Trophoblast cell (in vitro differentiated cells and primary cell): ENCODE results near the gene GAB4.

Experiments
- DNase-seq, 2 donors: peaks; one replicate each; pipeline ENCODE4 v3.0.0-alpha.2; 2016
- H2AFZ ChIP-seq: 2 replicates; pipeline ENCODE4 v1.6.1; 2013; ENCODE audit warnings: low read length, moderate library complexity, mild to moderate bottlenecking; ENCODE audit not compliant: insufficient read depth, poor library complexity
- H2AK5ac ChIP-seq: 2 replicates; pipeline ENCODE4 v1.6.1; 2013; ENCODE audit warnings: mild to moderate bottlenecking, low read length
- H2BK120ac ChIP-seq: 2 replicates; pipeline ENCODE4 v1.6.1; 2013; ENCODE audit warnings: low read length, mild to moderate bottlenecking, moderate library complexity; ENCODE audit not compliant: insufficient read depth, poor library complexity
- H2BK12ac ChIP-seq: 2 replicates; pipeline ENCODE4 v1.6.1; 2013; ENCODE audit warnings: mild to moderate bottlenecking, low read length, moderate library complexity
- H2BK5ac ChIP-seq: 2 replicates; pipeline ENCODE4 v1.6.1; 2013; ENCODE audit warnings: low read length, low read depth, moderate library complexity, mild to moderate bottlenecking; ENCODE audit not compliant: poor library complexity
- H3K14ac ChIP-seq: 2 replicates; pipeline ENCODE4 v1.6.1; 2013; ENCODE audit warnings: mild to moderate bottlenecking, low read length
- H3K18ac ChIP-seq: 2 replicates; pipeline ENCODE4 v1.6.1; 2013; ENCODE audit warnings: mild to moderate bottlenecking, low read length
- H3K23ac ChIP-seq: 2 replicates; pipeline ENCODE4 v1.6.1; 2013; ENCODE audit warnings: low read length
- H3K27ac ChIP-seq: 2 replicates; pipeline ENCODE4 v1.5.1; 2013; ENCODE audit warnings: low read depth, mild to moderate bottlenecking, inconsistent platforms, low read length, moderate library complexity
- H3K27me3 ChIP-seq: 2 replicates; pipeline ENCODE4 v1.6.1; 2013; ENCODE audit warnings: inconsistent platforms, mild to moderate bottlenecking, low read length, moderate library complexity; ENCODE audit not compliant: insufficient read depth
- H3K36me3 ChIP-seq, 2 experiments: 1 replicate in 1 of 2; 2 replicates in 1 of 2; pipeline ENCODE4 v1.6.1; 2013; ENCODE audit warnings: low read length in 2 of 2, mild to moderate bottlenecking in 2 of 2, moderate library complexity in 1 of 2; ENCODE audit not compliant: insufficient read depth in 2 of 2, control insufficient read depth in 1 of 2
- H3K4ac ChIP-seq: 2 replicates; pipeline ENCODE4 v1.6.1; 2013; ENCODE audit warnings: low read depth, mild to moderate bottlenecking, low read length, moderate library complexity
- H3K4me1 ChIP-seq, 2 experiments: 1 replicate in 1 of 2; 2 replicates in 1 of 2; pipeline ENCODE4 v1.6.1; 2013; ENCODE audit warnings: low read length in 2 of 2, mild to moderate bottlenecking in 2 of 2, moderate library complexity in 1 of 2; ENCODE audit not compliant: insufficient read depth in 2 of 2, control insufficient read depth in 1 of 2
- H3K4me2 ChIP-seq: 2 replicates; pipeline ENCODE4 v1.6.1; 2013; ENCODE audit warnings: inconsistent platforms, mild to moderate bottlenecking, low read length, moderate library complexity
- H3K4me3 ChIP-seq: 2 replicates; pipeline ENCODE4 v1.5.1; 2013; ENCODE audit warnings: mild to moderate bottlenecking, low read depth, low read length, inconsistent platforms
- H3K79me1 ChIP-seq: one replicate; pipeline ENCODE4 v1.6.1; 2013; ENCODE audit warnings: low read length
- H3K79me2 ChIP-seq: 2 replicates; pipeline ENCODE4 v1.6.1; 2013; ENCODE audit warnings: low read length, mild to moderate bottlenecking; ENCODE audit not compliant: control insufficient read depth, insufficient read depth, poor library complexity
- H3K9ac ChIP-seq: 2 replicates; pipeline ENCODE4 v1.6.1; 2013; ENCODE audit warnings: mild to moderate bottlenecking, low read length
- H3K9me3 ChIP-seq: 2 replicates; pipeline ENCODE4 v1.6.1; 2013; ENCODE audit warnings: low read depth, mild to moderate bottlenecking, control low read depth, inconsistent platforms, low read length; ENCODE audit not compliant: insufficient read depth
- H4K12ac ChIP-seq: 2 replicates; pipeline ENCODE4 v1.6.1; 2013; ENCODE audit warnings: low read depth, mild to moderate bottlenecking, low read length, moderate library complexity
- H4K8ac ChIP-seq: 2 replicates; pipeline ENCODE4 v1.6.1; 2013; ENCODE audit warnings: low read depth, mild to moderate bottlenecking, low read length, moderate library complexity
- H4K91ac ChIP-seq: one replicate; pipeline ENCODE4 v1.6.1; 2013; ENCODE audit warnings: low read depth, mild to moderate bottlenecking, low read length, moderate library complexity
- WGBS: extraction: QIAGEN DNeasy Blood & Tissue Kit; methylation state at CpG from one replicate; pipeline ENCODE4 v1.1.7; 2013; ENCODE audit warnings: missing lambda C conversion rate; ENCODE audit not compliant: insufficient read length, insufficient coverage; ENCODE audit errors: extremely low coverage; 5-methylcytosine and 5-hydroxymethylcytosine counted together

GAB4 gene

GRCh38 chr22:17009640-17010291, 1.7 kb upstream of the GAB4 start:
- H4K8ac ChIP-seq = no peak overlapping the region
- no peak for DNase-seq
- no peak overlapping the region for H3K23ac ChIP-seq
- H2AFZ ChIP-seq = no peak overlapping the region
- no peak overlapping the region for H3K4ac ChIP-seq
- H3K27me3 ChIP-seq = peaks cover 6% of the 10 kb centered on the region
- no peak overlapping the region for H3K14ac ChIP-seq
- H3K9ac ChIP-seq = no peak overlapping the region
- H3K4me1 ChIP-seq = no peaks in the 10 kb centered on the region
- H2AK5ac ChIP-seq = no peak overlapping the region
- H4K12ac ChIP-seq = no peak overlapping the region
- no peaks in the 10 kb centered on the region for H3K79me1 ChIP-seq
- no peaks in the 10 kb centered on the region for H3K36me3 ChIP-seq
- H4K91ac ChIP-seq = no peak overlapping the region
- no peak overlapping the region for H2BK12ac ChIP-seq
- no peak overlapping the region for H3K27ac ChIP-seq
- H2BK5ac ChIP-seq = no peak overlapping the region
- no CpG with 5 or more reads among the region's 9 CpGs for WGBS
- peak overlapping the region; percentile 50 for H3K4me3 ChIP-seq
- H2BK120ac ChIP-seq = no peak overlapping the region
- H3K4me2 ChIP-seq = no peak overlapping the region
- peaks cover 42% of the 10 kb centered on the region for H3K9me3 ChIP-seq
- H3K18ac ChIP-seq = no peak overlapping the region
- H3K79me2 ChIP-seq = no peaks in the 10 kb centered on the region

- Histone ChIP-seq H3K9me3 (peaks cover 32% of the 10 kb centered on the region), H2AFZ (no peak overlapping the region), H4K8ac (no peak overlapping the region), H3K79me2 (no peaks in the 10 kb centered on the region), H4K91ac (no peak overlapping the region), H2AK5ac (no peak overlapping the region), H3K4me1 (no peaks in the 10 kb centered on the region), H3K14ac (no peak overlapping the region), H2BK120ac (no peak overlapping the region), H3K79me1 (no peaks in the 10 kb centered on the region), H2BK5ac (no peak overlapping the region), H3K4me2 (no peak overlapping the region), H3K9ac (no peak overlapping the region), H3K23ac (no peak overlapping the region), H3K4ac (no peak overlapping the region), H3K18ac (no peak overlapping the region), H3K36me3 (no peaks in the 10 kb centered on the region), H3K27ac (no peak overlapping the region), H2BK12ac (no peak overlapping the region), H3K27me3 (peaks cover 6% of the 10 kb centered on the region), H4K12ac (no peak overlapping the region), H3K4me3 (no peak overlapping the region)
- no CpG with 5 or more reads among the region's 22 CpGs for WGBS
- DNase-seq = no peak
Measured at GRCh38 chr22:17007257-17007656, 765 bp downstream of the GAB4 start.

- Histone ChIP-seq H3K9ac (no peak overlapping the region), H3K4me3 (no peak overlapping the region), H3K4ac (no peak overlapping the region), H2AK5ac (no peak overlapping the region), H3K79me1 (no peaks in the 10 kb centered on the region), H2AFZ (no peak overlapping the region), H4K12ac (no peak overlapping the region), H3K4me1 (no peaks in the 10 kb centered on the region), H3K18ac (no peak overlapping the region), H3K79me2 (no peaks in the 10 kb centered on the region), H4K8ac (no peak overlapping the region), H3K27me3 (no peaks in the 10 kb centered on the region), H3K14ac (no peak overlapping the region), H3K36me3 (no peaks in the 10 kb centered on the region), H4K91ac (no peak overlapping the region), H3K9me3 (peaks cover 40% of the 10 kb centered on the region), H2BK120ac (no peak overlapping the region), H3K27ac (no peak overlapping the region), H3K4me2 (no peak overlapping the region), H3K23ac (no peak overlapping the region), H2BK5ac (no peak overlapping the region), H2BK12ac (no peak overlapping the region)
- DNase-seq = no peak
- WGBS = no CpG with 5 or more reads among the region's 6 CpGs
Measured at GRCh38 chr22:16989915-16990314, 18.1 kb downstream of the GAB4 start.

- Histone ChIP-seq H3K18ac (no peak overlapping the region), H2BK5ac (no peak overlapping the region), H4K91ac (no peak overlapping the region), H3K9me3 (peaks cover 39% of the 10 kb centered on the region), H3K23ac (no peak overlapping the region), H3K4ac (no peak overlapping the region), H4K12ac (no peak overlapping the region), H3K4me1 (no peaks in the 10 kb centered on the region), H2BK120ac (no peak overlapping the region), H3K79me2 (no peaks in the 10 kb centered on the region), H3K27ac (no peak overlapping the region), H3K36me3 (no peaks in the 10 kb centered on the region), H2BK12ac (no peak overlapping the region), H3K4me3 (peak overlapping the region; percentile 51), H4K8ac (no peak overlapping the region), H3K79me1 (no peaks in the 10 kb centered on the region), H3K4me2 (no peak overlapping the region), H2AK5ac (no peak overlapping the region), H2AFZ (no peak overlapping the region), H3K27me3 (no peaks in the 10 kb centered on the region), H3K9ac (no peak overlapping the region), H3K14ac (no peak overlapping the region)
- DNase-seq = no peak
- WGBS = no CpG with 5 or more reads among the region's 6 CpGs
Measured at GRCh38 chr22:16988257-16988656, 19.8 kb downstream of the GAB4 start.
